Fibroblast of peridontal ligament (primary cell): ENCODE data around the gene FXYD5.

ENCODE experiments used
- DNase-seq: peaks from one replicate; pipeline ENCODE4 v3.0.0-alpha.2; 2010; ENCODE audit errors: extremely low read depth

The FXYD5 gene

DNA sequence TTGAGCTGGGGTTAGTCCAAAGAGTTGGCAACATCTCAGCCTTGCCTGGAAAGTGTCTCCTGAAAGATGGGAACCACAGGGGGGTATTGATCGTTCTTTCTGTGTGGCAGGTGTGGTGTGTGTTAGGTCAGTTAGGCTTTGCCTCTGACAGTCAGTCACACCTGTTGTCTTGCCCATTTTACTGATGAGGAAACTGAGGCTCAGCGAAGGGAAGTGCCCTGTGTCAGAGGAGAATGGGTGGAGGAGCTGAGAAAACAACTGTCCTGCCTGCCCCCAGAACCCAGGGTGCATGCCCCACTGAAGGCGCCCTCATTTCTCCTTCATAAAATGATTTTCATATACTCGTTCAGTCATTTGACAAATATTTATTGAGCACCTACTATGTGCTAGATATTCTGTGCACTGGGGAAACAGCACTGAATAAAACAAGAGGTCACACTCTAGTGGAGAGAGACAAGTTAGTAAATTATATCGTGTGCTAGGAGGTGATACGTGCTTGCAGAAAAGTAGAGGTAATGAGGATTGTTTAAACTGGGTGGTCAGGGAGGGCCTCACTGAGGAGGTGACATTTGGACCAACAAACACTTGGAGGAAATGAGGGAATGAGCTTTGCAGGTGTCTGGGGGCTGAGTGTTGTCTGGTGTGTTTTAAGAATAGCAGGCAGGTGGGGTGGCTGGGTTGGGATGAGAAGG lies 1.6 kb downstream of the FXYD5 start:
- no peak for DNase-seq

DNA sequence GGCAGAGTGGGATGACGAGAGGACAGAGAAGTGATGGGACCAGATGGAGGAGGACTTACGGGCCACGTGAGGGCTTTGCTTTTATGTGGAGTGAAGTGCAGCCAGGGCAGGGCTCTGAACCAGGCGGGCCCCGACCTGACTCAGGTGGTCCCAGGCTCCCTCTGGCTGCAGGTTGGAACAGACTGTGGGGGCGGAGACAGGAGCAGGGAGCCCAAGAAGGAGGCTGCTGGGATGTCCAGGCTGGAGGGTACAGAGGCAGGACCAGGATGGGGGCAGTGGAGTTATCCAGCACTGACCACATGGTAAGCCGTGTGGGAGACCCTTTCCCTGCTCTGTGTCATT lies 2.1 kb downstream of the FXYD5 start:
- DNase-seq, result no peak

DNA sequence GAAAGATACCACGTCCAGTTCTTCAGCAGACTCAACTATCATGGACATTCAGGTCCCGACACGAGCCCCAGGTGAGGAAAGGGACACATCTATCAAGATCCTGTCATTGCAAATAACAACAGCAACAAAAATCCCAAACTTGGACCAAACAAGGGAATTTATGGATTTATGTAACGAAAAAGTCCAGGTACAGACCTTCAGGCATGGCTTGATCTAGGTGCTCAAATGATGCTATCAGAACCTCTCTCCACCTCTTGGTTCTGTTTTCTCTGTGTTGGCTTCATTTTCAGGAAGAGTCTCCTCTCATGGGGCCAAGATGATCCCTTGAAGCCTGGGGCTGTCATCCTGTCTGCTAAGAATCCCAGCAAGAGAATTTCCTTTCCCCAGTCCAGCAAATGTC lies 2.9 kb downstream of the FXYD5 start:
- no peak for DNase-seq

- DNase-seq, result no peak
Observed at GRCh38 chr19:35159606-35160005, 5.1 kb downstream of the FXYD5 start.

GRCh38 chr19:35160629-35161433 lies 6.3 kb downstream of the FXYD5 start:
- DNase-seq, result no peak

- no peak for DNase-seq
Observed at GRCh38 chr19:35161434-35161743, 6.9 kb downstream of the FXYD5 start.

- no peak for DNase-seq
Observed at GRCh38 chr19:35162471-35163326, 8.2 kb downstream of the FXYD5 start.

- no peak for DNase-seq
Observed at GRCh38 chr19:35164418-35164817, 9.9 kb downstream of the FXYD5 start.

- no peak for DNase-seq
Observed at GRCh38 chr19:35165200-35166058, 10.9 kb downstream of the FXYD5 start.

DNA sequence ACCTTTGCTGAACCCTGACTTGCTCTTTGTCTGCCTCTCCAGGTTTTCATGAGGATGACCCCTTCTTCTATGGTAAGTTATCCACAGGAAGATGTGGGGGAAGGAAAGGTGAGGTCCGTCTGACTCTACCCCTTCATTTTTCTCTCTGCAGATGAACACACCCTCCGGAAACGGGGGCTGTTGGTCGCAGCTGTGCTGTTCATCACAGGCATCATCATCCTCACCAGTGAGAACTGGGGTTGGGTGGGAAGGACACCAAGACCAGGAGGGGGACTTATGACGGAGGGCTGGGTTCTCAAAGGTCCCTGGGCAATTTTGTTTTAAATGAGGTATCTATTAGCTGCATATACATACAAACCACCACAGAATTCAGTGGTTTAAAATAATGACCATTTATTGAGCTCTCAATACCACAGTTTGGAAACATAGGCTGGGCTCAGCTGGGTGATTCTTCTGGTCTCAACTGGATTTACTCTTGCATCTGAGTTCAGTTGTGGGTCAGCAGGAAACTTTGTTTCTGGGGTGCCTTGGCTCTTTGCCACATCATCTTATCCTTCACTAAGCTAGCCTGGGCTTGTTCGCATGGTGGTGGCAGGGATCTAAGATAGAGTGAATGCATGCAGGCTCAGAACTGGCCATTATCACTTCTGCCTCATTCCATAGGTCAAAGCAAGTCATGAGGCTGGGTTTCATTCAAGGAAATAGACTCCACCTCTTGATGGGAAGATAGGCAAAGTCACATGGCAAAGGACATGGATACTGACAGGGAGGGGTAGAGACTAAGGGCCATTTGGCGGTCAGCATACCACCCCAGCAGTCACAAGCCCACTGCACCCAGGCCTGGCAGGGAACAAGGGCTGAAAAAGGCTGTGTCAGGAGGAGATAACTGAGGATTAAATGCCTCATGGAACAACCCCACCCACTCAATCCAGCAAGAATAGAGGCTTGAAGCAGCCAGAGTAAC lies 11.8 kb downstream of the FXYD5 start:
- DNase-seq, result no peak

GRCh38 chr19:35167251-35168119 lies 12.9 kb downstream of the FXYD5 start:
- no peak for DNase-seq

DNA sequence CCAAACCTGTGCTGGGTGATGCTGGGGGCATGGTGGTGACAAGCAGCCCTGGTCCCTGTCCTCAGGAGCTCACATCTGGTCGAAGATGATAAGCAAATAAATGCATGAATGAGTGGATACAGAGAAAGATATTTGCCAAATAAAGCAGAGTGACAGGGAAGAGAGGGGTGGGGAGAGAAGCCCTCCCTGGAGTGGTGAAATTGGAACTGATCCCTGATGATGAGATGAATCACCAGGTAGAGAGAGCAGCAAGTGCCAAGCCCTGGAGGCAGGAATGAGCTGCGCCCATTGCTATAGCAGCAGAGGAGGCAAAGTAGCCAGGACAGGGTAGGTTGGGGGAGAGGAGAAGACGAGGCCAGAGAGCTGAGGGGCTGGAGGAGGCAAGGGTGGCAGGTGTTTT lies 13.7 kb downstream of the FXYD5 start:
- no peak for DNase-seq

GRCh38 chr19:35169221-35169995 lies 14.9 kb downstream of the FXYD5 start:
- DNase-seq, result no peak

- no peak for DNase-seq
Observed at GRCh38 chr19:35170359-35171061, 16.0 kb downstream of the FXYD5 start.

GRCh38 chr19:35171730-35172129 lies 17.2 kb downstream of the FXYD5 start:
- no peak for DNase-seq

DNA sequence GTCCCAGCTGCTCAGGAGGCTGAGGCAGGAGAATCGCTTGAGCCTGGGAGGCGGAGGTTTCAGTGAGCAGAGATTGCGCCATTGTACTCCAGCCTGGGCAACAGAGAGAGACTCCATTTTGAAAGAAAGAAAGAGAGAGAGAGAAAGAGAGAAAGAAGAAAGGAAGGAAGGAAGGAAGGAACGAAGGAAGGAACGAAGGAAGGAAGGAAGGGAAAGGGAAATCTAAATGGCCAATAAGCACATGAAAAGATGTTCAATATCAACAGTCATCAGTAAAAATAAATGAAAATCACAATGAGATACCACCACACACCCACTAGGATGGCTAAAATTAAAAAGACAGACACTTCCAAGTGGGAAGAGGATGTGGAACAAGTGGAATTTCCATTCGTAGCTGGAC lies 19.7 kb downstream of the FXYD5 start:
- no peak for DNase-seq

GRCh38 chr19:35176181-35176570 lies 21.6 kb downstream of the FXYD5 start:
- DNase-seq, result no peak
